Omental fat pad (tissue), 4 donors: ENCODE results near the gene SMIM21. TPM values are rescaled to one million over a fixed set of nuclear protein-coding genes. Genes with fewer than 3 reads are reported as not detected.

ENCODE experiments used
- ATAC-seq: fragments of 150-250 bp; one replicate; pipeline ENCODE4 v1.9.1; 2016; ENCODE audit warnings: mild to moderate bottlenecking, moderate library complexity; ENCODE audit not compliant: low FRiP score
- DNase-seq: peaks from one replicate; pipeline ENCODE4 v3.0.0-alpha.2; 2019; ENCODE audit warnings: low spot score
- CTCF ChIP-seq, 3 donors: fragments of 450-650 bp; IDR thresholded peaks; one replicate each; pipeline ENCODE4 v1.5.1; 2016 to 2017; ENCODE audit warnings: antibody characterized with exemption in 3 of 3, mild to moderate bottlenecking in 3 of 3, moderate library complexity in 2 of 3
- total RNA-seq, 4 donors: library from RNA; depleted of rRNA; stranded (reverse); fragments of >200 nt; gene quantifications; one replicate each; pipeline ENCODE4 v1.1.0, GENCODE V29; 2016

SMIM21 gene
- total RNA-seq, 4 donors from 2014 or later: not detected

- DNase-seq: no peak
- ATAC-seq: no peak
- no peak for TF ChIP-seq CTCF (IDR thresholded peaks at IDR 0.05)
Observed at GRCh38 chr18:75365254-75365629, 62.3 kb downstream of the SMIM21 start.

GRCh38 chr18:75364512-75365253, 62.8 kb downstream of the SMIM21 start:
- TF ChIP-seq CTCF (IDR thresholded peaks at IDR 0.05): no peak
- no peak for ATAC-seq
- DNase-seq: no peak

GRCh38 chr18:75363446-75364225, 63.9 kb downstream of the SMIM21 start:
- no peak for ATAC-seq
- no peak for TF ChIP-seq CTCF (IDR thresholded peaks at IDR 0.05)
- no peak for DNase-seq

- TF ChIP-seq CTCF (IDR thresholded peaks at IDR 0.05): no peak
- ATAC-seq (no peak), DNase-seq (no peak)
Observed at GRCh38 chr18:75362435-75362834, 65.1 kb downstream of the SMIM21 start.

GRCh38 chr18:75360941-75361340, 66.6 kb downstream of the SMIM21 start:
- no peak for DNase-seq
- no peak for ATAC-seq
- TF ChIP-seq CTCF (IDR thresholded peaks at IDR 0.05): no peak

- DNase-seq: no peak
- ATAC-seq: no peak
- no peak for TF ChIP-seq CTCF (IDR thresholded peaks at IDR 0.05)
Observed at GRCh38 chr18:75360215-75360614, 67.3 kb downstream of the SMIM21 start.

Other genes starting within 250 kb of the SMIM21 start
- 10 to 100 TPM; 16.9 to 24.3 (median 21.1) TPM for gene PTGR3, start 218.6 kb downstream of the SMIM21 start, total RNA-seq
- gene TSHZ1, start 216.9 kb downstream of the SMIM21 start, total RNA-seq: 10 to 100 TPM; 11.6 to 18.4 (median 13.7) TPM